Measurements from ENCODE around the gene PHF21A. TPM values are rescaled to one million over a fixed set of nuclear protein-coding genes. Genes with fewer than 3 reads are reported as not detected.

The PHF21A gene
- total and polyA plus RNA-seq, 2 of the 8 experiments (the other 6 are each of a cell fraction or from before 2014, with no cell fraction given): 17.6 to 40.3 TPM

GRCh38 chr11:46105134-46105628 is 16.1 kb downstream of the PHF21A start (continued):
- TF ChIP-seq, protein P1, sequence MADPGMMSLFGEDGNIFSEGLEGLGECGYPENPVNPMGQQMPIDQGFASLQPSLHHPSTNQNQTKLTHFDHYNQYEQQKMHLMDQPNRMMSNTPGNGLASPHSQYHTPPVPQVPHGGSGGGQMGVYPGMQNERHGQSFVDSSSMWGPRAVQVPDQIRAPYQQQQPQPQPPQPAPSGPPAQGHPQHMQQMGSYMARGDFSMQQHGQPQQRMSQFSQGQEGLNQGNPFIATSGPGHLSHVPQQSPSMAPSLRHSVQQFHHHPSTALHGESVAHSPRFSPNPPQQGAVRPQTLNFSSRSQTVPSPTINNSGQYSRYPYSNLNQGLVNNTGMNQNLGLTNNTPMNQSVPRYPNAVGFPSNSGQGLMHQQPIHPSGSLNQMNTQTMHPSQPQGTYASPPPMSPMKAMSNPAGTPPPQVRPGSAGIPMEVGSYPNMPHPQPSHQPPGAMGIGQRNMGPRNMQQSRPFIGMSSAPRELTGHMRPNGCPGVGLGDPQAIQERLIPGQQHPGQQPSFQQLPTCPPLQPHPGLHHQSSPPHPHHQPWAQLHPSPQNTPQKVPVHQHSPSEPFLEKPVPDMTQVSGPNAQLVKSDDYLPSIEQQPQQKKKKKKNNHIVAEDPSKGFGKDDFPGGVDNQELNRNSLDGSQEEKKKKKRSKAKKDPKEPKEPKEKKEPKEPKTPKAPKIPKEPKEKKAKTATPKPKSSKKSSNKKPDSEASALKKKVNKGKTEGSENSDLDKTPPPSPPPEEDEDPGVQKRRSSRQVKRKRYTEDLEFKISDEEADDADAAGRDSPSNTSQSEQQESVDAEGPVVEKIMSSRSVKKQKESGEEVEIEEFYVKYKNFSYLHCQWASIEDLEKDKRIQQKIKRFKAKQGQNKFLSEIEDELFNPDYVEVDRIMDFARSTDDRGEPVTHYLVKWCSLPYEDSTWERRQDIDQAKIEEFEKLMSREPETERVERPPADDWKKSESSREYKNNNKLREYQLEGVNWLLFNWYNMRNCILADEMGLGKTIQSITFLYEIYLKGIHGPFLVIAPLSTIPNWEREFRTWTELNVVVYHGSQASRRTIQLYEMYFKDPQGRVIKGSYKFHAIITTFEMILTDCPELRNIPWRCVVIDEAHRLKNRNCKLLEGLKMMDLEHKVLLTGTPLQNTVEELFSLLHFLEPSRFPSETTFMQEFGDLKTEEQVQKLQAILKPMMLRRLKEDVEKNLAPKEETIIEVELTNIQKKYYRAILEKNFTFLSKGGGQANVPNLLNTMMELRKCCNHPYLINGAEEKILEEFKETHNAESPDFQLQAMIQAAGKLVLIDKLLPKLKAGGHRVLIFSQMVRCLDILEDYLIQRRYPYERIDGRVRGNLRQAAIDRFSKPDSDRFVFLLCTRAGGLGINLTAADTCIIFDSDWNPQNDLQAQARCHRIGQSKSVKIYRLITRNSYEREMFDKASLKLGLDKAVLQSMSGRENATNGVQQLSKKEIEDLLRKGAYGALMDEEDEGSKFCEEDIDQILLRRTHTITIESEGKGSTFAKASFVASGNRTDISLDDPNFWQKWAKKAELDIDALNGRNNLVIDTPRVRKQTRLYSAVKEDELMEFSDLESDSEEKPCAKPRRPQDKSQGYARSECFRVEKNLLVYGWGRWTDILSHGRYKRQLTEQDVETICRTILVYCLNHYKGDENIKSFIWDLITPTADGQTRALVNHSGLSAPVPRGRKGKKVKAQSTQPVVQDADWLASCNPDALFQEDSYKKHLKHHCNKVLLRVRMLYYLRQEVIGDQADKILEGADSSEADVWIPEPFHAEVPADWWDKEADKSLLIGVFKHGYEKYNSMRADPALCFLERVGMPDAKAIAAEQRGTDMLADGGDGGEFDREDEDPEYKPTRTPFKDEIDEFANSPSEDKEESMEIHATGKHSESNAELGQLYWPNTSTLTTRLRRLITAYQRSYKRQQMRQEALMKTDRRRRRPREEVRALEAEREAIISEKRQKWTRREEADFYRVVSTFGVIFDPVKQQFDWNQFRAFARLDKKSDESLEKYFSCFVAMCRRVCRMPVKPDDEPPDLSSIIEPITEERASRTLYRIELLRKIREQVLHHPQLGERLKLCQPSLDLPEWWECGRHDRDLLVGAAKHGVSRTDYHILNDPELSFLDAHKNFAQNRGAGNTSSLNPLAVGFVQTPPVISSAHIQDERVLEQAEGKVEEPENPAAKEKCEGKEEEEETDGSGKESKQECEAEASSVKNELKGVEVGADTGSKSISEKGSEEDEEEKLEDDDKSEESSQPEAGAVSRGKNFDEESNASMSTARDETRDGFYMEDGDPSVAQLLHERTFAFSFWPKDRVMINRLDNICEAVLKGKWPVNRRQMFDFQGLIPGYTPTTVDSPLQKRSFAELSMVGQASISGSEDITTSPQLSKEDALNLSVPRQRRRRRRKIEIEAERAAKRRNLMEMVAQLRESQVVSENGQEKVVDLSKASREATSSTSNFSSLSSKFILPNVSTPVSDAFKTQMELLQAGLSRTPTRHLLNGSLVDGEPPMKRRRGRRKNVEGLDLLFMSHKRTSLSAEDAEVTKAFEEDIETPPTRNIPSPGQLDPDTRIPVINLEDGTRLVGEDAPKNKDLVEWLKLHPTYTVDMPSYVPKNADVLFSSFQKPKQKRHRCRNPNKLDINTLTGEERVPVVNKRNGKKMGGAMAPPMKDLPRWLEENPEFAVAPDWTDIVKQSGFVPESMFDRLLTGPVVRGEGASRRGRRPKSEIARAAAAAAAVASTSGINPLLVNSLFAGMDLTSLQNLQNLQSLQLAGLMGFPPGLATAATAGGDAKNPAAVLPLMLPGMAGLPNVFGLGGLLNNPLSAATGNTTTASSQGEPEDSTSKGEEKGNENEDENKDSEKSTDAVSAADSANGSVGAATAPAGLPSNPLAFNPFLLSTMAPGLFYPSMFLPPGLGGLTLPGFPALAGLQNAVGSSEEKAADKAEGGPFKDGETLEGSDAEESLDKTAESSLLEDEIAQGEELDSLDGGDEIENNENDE (IDR thresholded peaks at IDR 0.05; ENCODE audit: insufficient replicate concordance, low read length): no peak
- TF ChIP-seq SP1 (IDR thresholded peaks at IDR 0.05; ENCODE audit: low read depth, low read length) (no peak), CTBP2 (IDR thresholded peaks at IDR 0.05; ENCODE audit: borderline replicate concordance, insufficient read depth, insufficient read length, low read length) (no peak), SIX5 (IDR thresholded peaks at IDR 0.05; ENCODE audit: low read depth, low read length) (no peak), EGR1 (IDR thresholded peaks at IDR 0.05; ENCODE audit: borderline replicate concordance, low read depth, low read length) (no peak), RXRA (IDR thresholded peaks at IDR 0.05; ENCODE audit: insufficient read depth, low read depth, low read length) (no peak), RNF2 (IDR thresholded peaks at IDR 0.05; ENCODE audit: borderline replicate concordance, low read depth, low read length, missing control alignments, poor library complexity, severe bottlenecking) (no peak), SIRT6 (IDR thresholded peaks at IDR 0.05; ENCODE audit: low read length) (no peak), ATF2 (IDR thresholded peaks at IDR 0.05; ENCODE audit: low read length) (no peak), JUN (IDR thresholded peaks at IDR 0.05; ENCODE audit: low read depth, low read length) (no peak)
